ENCODE results near the gene TBX4. TPM values are rescaled to one million over a fixed set of nuclear protein-coding genes. Genes with fewer than 3 reads are reported as not detected.

TBX4 gene
- total RNA-seq, 1 experiment from 2014 or later, result not detected

- Histone ChIP-seq H2BK20ac (ENCODE audit: low read depth, low read length, poor library complexity, severe bottlenecking) (no peak overlapping the region), H3K14ac (ENCODE audit: insufficient read depth, low read length) (no peak overlapping the region), H3K18ac (ENCODE audit: insufficient read length, low read depth, low read length) (no peak overlapping the region), H3K4ac (ENCODE audit: low read depth, low read length) (no peak overlapping the region), H4K20me1 (ENCODE audit: control insufficient read depth, insufficient read depth, insufficient read length) (no peaks in the 10 kb centered on the region), H3T11ph (ENCODE audit: low read length) (no peak overlapping the region), H2AK5ac (ENCODE audit: insufficient read length, low read length) (no peak overlapping the region), H3K9ac (ENCODE audit: extremely low read depth, insufficient read length, low read length) (no peak overlapping the region), H2BK120ac (ENCODE audit: low read depth, low read length, poor library complexity, severe bottlenecking) (no peak overlapping the region), H2BK15ac (ENCODE audit: low read depth, low read length) (no peak overlapping the region), H4K8ac (replicated peaks; ENCODE audit: insufficient read length, low read depth, low read length) (no peak overlapping the region), H3K4me1 (ENCODE audit: insufficient read depth, low read length) (no peaks in the 10 kb centered on the region), H2BK5ac (ENCODE audit: insufficient read length, low read length) (no peak overlapping the region), H3K23ac (ENCODE audit: insufficient read length, low read depth, low read length) (no peak overlapping the region), H3K4me2 (ENCODE audit: insufficient read depth, insufficient read length, low read length) (no peak overlapping the region), H3K79me2 (ENCODE audit: insufficient read depth, low read length) (no peaks in the 10 kb centered on the region), H3K56ac (ENCODE audit: insufficient read length, low read depth, low read length) (no peak overlapping the region), H3K27ac (ENCODE audit: insufficient read length, low read depth, low read length) (no peak overlapping the region), H3K79me1 (ENCODE audit: insufficient read depth, low read depth, low read length, poor library complexity, severe bottlenecking) (no peaks in the 10 kb centered on the region), H3K27me3 (ENCODE audit: insufficient read depth, low read length) (no peaks in the 10 kb centered on the region), H3K9me3 (ENCODE audit: control insufficient read depth, low read depth, low read length) (no peaks in the 10 kb centered on the region), H2BK12ac (ENCODE audit: insufficient read length, low read depth, low read length) (no peak overlapping the region), H2AFZ (ENCODE audit: low read length) (no peak overlapping the region), H4K91ac (ENCODE audit: insufficient read length, low read depth, low read length) (no peak overlapping the region), H4K5ac (ENCODE audit: insufficient read length, low read depth, low read length) (no peak overlapping the region), H3K23me2 (ENCODE audit: insufficient read length, low read depth, low read length, poor library complexity, severe bottlenecking) (no peaks in the 10 kb centered on the region)
- no peak for TF ChIP-seq CTCF (conservative IDR thresholded peaks at IDR 0.05)
- H3K27ac Mint-ChIP-seq, result no peak overlapping the region
- WGBS (ENCODE audit: extremely low coverage, insufficient read length, low lambda C conversion rate), result no CpG with 5 or more reads among the region's 8 CpGs
- H3K9me3 Mint-ChIP-seq, result no peaks in the 10 kb centered on the region
- no peaks in the 10 kb centered on the region for H3K36me3 Mint-ChIP-seq (ENCODE audit: insufficient read depth in 1 of 3, low read depth in 3 of 3)
- H3K27me3 Mint-ChIP-seq (ENCODE audit: low read depth), result no peaks in the 10 kb centered on the region; the same call in 1 of the 2 replicates
- peaks cover 0 to 3% of the 10 kb centered on the region in 2 experiments; a peak in 1 of 4 replicates for H3K4me1 Mint-ChIP-seq
- DNase-seq, result no peak
- H3K4me3 Mint-ChIP-seq, result no peak overlapping the region
These were observed 82.2 kb downstream of the TBX4 start for GRCh38 chr17:61534414-61534813.

Other genes with a start within 250 kb of the TBX4 start
- gene TBX2, start 52.6 kb upstream of the TBX4 start, total RNA-seq (2021), result not detected in 2 replicates
- not detected in 2 replicates for gene NACA2, start 138.8 kb downstream of the TBX4 start, total RNA-seq (2021)

All from H9 (cell line).